ENCODE data around the gene RAD51B. TPM values are rescaled to one million over a fixed set of nuclear protein-coding genes. Genes with fewer than 3 reads are reported as not detected.

Gene RAD51B
- total RNA-seq, 1 experiment from 2014 or later = 14.2 TPM

DNA sequence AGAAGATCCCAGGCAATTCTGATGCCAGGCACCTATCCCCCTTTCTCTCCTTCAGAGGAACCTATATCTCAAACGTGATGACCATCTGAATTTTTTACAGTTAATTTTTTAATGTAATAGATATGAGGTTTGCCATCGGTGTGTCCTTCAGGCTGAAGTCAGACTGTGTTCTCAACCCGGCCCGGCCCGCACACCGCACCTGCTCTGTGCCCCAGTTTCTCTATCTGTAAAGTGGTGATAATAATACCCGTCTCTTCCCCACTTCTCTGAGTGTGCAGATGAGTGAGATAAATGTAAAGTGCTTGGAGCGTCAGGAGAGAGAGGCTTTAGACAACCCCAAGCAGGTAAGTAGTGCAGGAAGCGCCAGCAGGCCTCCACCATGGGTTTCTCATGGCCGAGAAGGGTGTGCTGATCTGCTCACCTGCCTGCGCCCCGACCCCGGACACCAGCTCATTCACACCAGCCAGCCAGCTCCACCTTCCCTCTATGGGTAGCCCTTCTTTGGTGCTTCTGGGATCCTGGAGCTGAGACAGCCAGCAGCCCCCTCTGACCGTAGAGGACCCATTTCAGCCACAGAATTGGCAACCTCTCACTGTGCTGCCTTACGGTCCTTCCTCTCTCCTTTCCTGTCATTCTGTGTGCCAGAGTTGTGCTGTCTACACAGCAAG lies 893.3 kb downstream of the RAD51B start:
- H3K36me3 Mint-ChIP-seq = no peaks in the 10 kb centered on the region
- DNase-seq (ENCODE audit: low spot score) = no peak
- ChIA-PET CTCF (no interaction called here), POLR2A (no interaction called here)
- H3K27me3 Mint-ChIP-seq (ENCODE audit: low read depth) = no peaks in the 10 kb centered on the region
- H3K4me1 Mint-ChIP-seq = no peaks in the 10 kb centered on the region; the same call in 1 of the 2 replicates
- no peaks in the 10 kb centered on the region for H3K9me3 Mint-ChIP-seq
- TF ChIP-seq MXD4 (CRISPR knock-in tag; IDR thresholded peaks at IDR 0.05; ENCODE audit: borderline replicate concordance) (no peak), PRRX2 (CRISPR knock-in tag; IDR thresholded peaks at IDR 0.05) (no peak), FOXK1 (CRISPR knock-in tag; IDR thresholded peaks at IDR 0.05) (no peak), CREM (CRISPR knock-in tag; IDR thresholded peaks at IDR 0.05) (no peak), NFYB (CRISPR knock-in tag; conservative IDR thresholded peaks at IDR 0.05; ENCODE audit: low read depth) (no peak), OVOL2 (CRISPR knock-in tag; IDR thresholded peaks at IDR 0.05; ENCODE audit: borderline replicate concordance) (no peak), TEAD1 (CRISPR knock-in tag; IDR thresholded peaks at IDR 0.05) (no peak), KAT7 (CRISPR knock-in tag; IDR thresholded peaks at IDR 0.05; ENCODE audit: borderline replicate concordance) (no peak)
- TF ChIP-seq, protein P1, sequence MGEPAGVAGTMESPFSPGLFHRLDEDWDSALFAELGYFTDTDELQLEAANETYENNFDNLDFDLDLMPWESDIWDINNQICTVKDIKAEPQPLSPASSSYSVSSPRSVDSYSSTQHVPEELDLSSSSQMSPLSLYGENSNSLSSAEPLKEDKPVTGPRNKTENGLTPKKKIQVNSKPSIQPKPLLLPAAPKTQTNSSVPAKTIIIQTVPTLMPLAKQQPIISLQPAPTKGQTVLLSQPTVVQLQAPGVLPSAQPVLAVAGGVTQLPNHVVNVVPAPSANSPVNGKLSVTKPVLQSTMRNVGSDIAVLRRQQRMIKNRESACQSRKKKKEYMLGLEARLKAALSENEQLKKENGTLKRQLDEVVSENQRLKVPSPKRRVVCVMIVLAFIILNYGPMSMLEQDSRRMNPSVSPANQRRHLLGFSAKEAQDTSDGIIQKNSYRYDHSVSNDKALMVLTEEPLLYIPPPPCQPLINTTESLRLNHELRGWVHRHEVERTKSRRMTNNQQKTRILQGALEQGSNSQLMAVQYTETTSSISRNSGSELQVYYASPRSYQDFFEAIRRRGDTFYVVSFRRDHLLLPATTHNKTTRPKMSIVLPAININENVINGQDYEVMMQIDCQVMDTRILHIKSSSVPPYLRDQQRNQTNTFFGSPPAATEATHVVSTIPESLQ (CRISPR knock-in tag; IDR thresholded peaks at IDR 0.05) = no peak
- TF ChIP-seq, protein P2, sequence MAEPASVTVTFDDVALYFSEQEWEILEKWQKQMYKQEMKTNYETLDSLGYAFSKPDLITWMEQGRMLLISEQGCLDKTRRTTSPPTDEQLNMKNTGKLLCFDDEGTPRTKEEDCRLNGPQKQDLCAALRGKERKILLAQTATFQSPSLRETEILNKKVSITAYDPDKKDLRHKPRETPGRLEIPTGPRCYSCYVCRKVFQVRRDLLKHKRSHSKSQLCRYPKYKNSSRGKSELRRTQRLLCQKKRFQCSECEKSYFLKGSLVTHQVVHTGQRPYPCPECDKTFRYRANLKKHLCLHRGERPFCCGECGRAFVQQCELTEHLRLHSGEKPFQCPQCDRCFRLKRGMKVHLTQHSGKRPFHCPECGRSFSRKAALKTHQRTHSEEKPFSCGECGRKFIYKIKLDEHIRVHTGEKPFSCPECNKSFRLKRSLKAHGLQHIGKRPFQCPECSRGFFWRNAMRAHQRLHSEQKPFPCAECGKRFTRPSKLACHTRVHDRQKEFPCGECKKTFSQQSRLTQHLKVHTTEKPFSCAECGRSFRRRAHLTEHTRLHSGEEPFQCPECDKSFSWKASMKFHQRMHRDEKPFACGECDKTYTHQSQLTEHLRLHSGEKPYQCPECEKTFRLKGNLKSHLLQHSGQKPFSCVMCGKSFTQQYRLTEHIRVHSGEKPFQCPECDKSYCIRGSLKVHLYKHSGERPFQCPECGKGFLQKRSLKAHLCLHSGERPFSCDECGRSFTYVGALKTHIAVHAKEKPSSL (CRISPR knock-in tag; conservative IDR thresholded peaks at IDR 0.05) = no peak
- TF ChIP-seq, protein P3, sequence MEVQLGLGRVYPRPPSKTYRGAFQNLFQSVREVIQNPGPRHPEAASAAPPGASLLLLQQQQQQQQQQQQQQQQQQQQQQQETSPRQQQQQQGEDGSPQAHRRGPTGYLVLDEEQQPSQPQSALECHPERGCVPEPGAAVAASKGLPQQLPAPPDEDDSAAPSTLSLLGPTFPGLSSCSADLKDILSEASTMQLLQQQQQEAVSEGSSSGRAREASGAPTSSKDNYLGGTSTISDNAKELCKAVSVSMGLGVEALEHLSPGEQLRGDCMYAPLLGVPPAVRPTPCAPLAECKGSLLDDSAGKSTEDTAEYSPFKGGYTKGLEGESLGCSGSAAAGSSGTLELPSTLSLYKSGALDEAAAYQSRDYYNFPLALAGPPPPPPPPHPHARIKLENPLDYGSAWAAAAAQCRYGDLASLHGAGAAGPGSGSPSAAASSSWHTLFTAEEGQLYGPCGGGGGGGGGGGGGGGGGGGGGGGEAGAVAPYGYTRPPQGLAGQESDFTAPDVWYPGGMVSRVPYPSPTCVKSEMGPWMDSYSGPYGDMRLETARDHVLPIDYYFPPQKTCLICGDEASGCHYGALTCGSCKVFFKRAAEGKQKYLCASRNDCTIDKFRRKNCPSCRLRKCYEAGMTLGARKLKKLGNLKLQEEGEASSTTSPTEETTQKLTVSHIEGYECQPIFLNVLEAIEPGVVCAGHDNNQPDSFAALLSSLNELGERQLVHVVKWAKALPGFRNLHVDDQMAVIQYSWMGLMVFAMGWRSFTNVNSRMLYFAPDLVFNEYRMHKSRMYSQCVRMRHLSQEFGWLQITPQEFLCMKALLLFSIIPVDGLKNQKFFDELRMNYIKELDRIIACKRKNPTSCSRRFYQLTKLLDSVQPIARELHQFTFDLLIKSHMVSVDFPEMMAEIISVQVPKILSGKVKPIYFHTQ (CRISPR knock-in tag; IDR thresholded peaks at IDR 0.05) = no peak
- TF ChIP-seq, protein P4, sequence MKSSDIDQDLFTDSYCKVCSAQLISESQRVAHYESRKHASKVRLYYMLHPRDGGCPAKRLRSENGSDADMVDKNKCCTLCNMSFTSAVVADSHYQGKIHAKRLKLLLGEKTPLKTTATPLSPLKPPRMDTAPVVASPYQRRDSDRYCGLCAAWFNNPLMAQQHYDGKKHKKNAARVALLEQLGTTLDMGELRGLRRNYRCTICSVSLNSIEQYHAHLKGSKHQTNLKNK (CRISPR knock-in tag; IDR thresholded peaks at IDR 0.05) = no peak
- H3K27ac Mint-ChIP-seq = no peak overlapping the region
- ATAC-seq = no peak
- no peak overlapping the region for H3K4me3 Mint-ChIP-seq

DNA sequence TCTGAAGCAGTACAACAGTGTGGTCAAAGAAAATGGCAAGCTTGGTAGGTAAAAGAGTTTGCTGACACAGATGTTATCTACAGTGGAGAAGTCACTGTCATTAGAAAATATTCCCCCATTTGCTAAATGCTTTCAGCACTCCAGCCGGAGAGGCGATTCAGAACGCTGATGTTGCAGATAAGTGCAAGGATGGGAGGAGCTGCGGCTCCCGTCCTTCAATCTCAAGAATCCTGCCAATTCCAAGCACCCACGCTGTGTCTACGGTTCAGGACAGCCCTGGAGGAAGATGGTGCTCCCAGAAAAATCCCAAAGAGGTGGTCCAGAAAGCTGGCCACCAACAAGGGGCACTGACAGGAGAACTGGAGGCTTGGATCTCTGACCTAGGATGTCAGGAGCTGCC lies 894.2 kb downstream of the RAD51B start:
- no peak overlapping the region for H3K27ac Mint-ChIP-seq

More for the DNA sequence above, 894.2 kb downstream of the RAD51B start:
- no peaks in the 10 kb centered on the region for H3K27me3 Mint-ChIP-seq (ENCODE audit: low read depth)
- TF ChIP-seq, protein P3 (CRISPR knock-in tag; IDR thresholded peaks at IDR 0.05) = no peak
- no peak for TF ChIP-seq TEAD1 (CRISPR knock-in tag; IDR thresholded peaks at IDR 0.05)
- TF ChIP-seq, protein P5, sequence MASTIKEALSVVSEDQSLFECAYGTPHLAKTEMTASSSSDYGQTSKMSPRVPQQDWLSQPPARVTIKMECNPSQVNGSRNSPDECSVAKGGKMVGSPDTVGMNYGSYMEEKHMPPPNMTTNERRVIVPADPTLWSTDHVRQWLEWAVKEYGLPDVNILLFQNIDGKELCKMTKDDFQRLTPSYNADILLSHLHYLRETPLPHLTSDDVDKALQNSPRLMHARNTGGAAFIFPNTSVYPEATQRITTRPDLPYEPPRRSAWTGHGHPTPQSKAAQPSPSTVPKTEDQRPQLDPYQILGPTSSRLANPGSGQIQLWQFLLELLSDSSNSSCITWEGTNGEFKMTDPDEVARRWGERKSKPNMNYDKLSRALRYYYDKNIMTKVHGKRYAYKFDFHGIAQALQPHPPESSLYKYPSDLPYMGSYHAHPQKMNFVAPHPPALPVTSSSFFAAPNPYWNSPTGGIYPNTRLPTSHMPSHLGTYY (CRISPR knock-in tag; IDR thresholded peaks at IDR 0.05) = no peak
- ATAC-seq (no peak), DNase-seq (ENCODE audit: low spot score) (no peak)
- H3K4me1 Mint-ChIP-seq = no peaks in the 10 kb centered on the region; the same call in 1 of the 2 replicates
- H3K4me3 Mint-ChIP-seq = no peak overlapping the region
- no peaks in the 10 kb centered on the region for H3K9me3 Mint-ChIP-seq
- no peaks in the 10 kb centered on the region for H3K36me3 Mint-ChIP-seq
- ChIA-PET POLR2A (no interaction called here), CTCF (no interaction called here)
